Measurements from ENCODE around the gene DSCAML1.

- TF ChIP-seq, protein P1, sequence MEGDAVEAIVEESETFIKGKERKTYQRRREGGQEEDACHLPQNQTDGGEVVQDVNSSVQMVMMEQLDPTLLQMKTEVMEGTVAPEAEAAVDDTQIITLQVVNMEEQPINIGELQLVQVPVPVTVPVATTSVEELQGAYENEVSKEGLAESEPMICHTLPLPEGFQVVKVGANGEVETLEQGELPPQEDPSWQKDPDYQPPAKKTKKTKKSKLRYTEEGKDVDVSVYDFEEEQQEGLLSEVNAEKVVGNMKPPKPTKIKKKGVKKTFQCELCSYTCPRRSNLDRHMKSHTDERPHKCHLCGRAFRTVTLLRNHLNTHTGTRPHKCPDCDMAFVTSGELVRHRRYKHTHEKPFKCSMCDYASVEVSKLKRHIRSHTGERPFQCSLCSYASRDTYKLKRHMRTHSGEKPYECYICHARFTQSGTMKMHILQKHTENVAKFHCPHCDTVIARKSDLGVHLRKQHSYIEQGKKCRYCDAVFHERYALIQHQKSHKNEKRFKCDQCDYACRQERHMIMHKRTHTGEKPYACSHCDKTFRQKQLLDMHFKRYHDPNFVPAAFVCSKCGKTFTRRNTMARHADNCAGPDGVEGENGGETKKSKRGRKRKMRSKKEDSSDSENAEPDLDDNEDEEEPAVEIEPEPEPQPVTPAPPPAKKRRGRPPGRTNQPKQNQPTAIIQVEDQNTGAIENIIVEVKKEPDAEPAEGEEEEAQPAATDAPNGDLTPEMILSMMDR (conservative IDR thresholded peaks at IDR 0.05; ENCODE audit: low read depth, low read length), result no peak
- TF ChIP-seq EZH2phosphoT487 (IDR thresholded peaks at IDR 0.05; ENCODE audit: borderline replicate concordance, low read length) (no peak), EZH2 (IDR thresholded peaks at IDR 0.05; ENCODE audit: low read length, unreplicated experiment) (no peak)
Measured at GRCh38 chr11:117790279-117790678, 6.7 kb downstream of the DSCAML1 start.
